K562 (cell line): ENCODE measurements around the gene EIF4E. TPM values are rescaled to one million over a fixed set of nuclear protein-coding genes. Genes with fewer than 3 reads are reported as not detected.

Experiments
- CAMTA2 ChIP-seq: fragments of 250-450 bp; sonication (Bioruptor Pico); conservative IDR thresholded peaks from 2 replicates; pipeline ENCODE4 v1.5.1; 2022
- CEBPG ChIP-seq, 3 experiments: fragments of 200-800 bp in 1 of 3; sonication (Bioruptor generic) in 1 of 3; sonication (generic) in 1 of 3; formaldehyde crosslinking in 1 of 3; IDR thresholded peaks in 2 of 3; conservative IDR thresholded peaks in 1 of 3; 2 replicates each; pipeline versions ENCODE4 v1.6.1 to v1.8.0; 2016 to 2022; ENCODE audit warnings: missing compliant biosample characterization in 2 of 3, missing genetic modification characterization in 2 of 3, mild to moderate bottlenecking in 1 of 3, missing genetic modification reagents in 1 of 3
- CHAMP1 ChIP-seq: fragments of 450-650 bp; IDR thresholded peaks from 2 replicates; pipeline ENCODE4 v1.6.1; 2016; ENCODE audit warnings: mild to moderate bottlenecking
- CREB1 ChIP-seq, 2 experiments: sonication (generic) in 1 of 2; formaldehyde crosslinking in 1 of 2; IDR thresholded peaks; 2 replicates each; pipeline versions ENCODE4 v1.6.1 to v1.8.0; 2012 to 2022; ENCODE audit warnings: inconsistent platforms in 1 of 2, mild to moderate bottlenecking in 1 of 2, missing genetic modification reagents in 1 of 2, moderate library complexity in 1 of 2
- CREM ChIP-seq: IDR thresholded peaks from 2 replicates; pipeline ENCODE4 v1.6.1; 2014; ENCODE audit warnings: antibody characterized with exemption, low read depth
- DACH1 ChIP-seq: fragments of 450-650 bp; IDR thresholded peaks from 2 replicates; pipeline ENCODE4 v1.6.1; 2018; ENCODE audit not compliant: partially characterized antibody
- EP400 ChIP-seq: fragments of 450-650 bp; IDR thresholded peaks from 2 replicates; pipeline ENCODE4 v1.6.1; 2017; ENCODE audit warnings: antibody characterized with exemption, mild to moderate bottlenecking, moderate library complexity
- FOXA1 ChIP-seq: fragments of 450-650 bp; IDR thresholded peaks from 2 replicates; pipeline ENCODE4 v1.6.1; 2016; ENCODE audit warnings: mild to moderate bottlenecking, borderline replicate concordance
- HNRNPLL ChIP-seq: fragments of 200-400 bp; formaldehyde crosslinking; IDR thresholded peaks from 2 replicates; pipeline ENCODE4 v1.6.1; 2017; ENCODE audit warnings: low read length, low read depth, mild to moderate bottlenecking; ENCODE audit not compliant: poor library complexity, severe bottlenecking
- HOXB6 ChIP-seq: fragments of 250-450 bp; sonication (Bioruptor Pico); IDR thresholded peaks from 2 replicates; pipeline ENCODE4 v1.5.1; 2022; ENCODE audit warnings: mild to moderate bottlenecking, borderline replicate concordance
- NBN ChIP-seq: fragments of 450-650 bp; IDR thresholded peaks from 2 replicates; pipeline ENCODE4 v1.6.1; 2016; ENCODE audit warnings: low read depth, mild to moderate bottlenecking
- NFIX ChIP-seq: fragments of 250-450 bp; sonication (Bioruptor Pico); IDR thresholded peaks from 2 replicates; pipeline ENCODE4 v1.4.0; 2020; ENCODE audit warnings: low read depth, mild to moderate bottlenecking, moderate library complexity
- PRPF4 ChIP-seq: fragments of 200-400 bp; formaldehyde crosslinking; IDR thresholded peaks from one replicate; pipeline ENCODE4 v1.6.1; 2017; ENCODE audit warnings: low read length, low read depth, mild to moderate bottlenecking; ENCODE audit not compliant: insufficient read depth, poor library complexity, severe bottlenecking
- STAT6 ChIP-seq: sonication (generic); formaldehyde crosslinking; IDR thresholded peaks from 2 replicates; pipeline ENCODE4 v1.8.1; 2023; ENCODE audit warnings: mild to moderate bottlenecking, missing genetic modification reagents
- polyA plus RNA-seq, 8 experiments: library from polyadenylated mRNA; depleted of rRNA in 4 of 8; stranded (reverse) in 5 of 8; unstranded in 3 of 8; fragments of >200 nt; fragmentation: Nextera tagmentation in 2 of 8; fragmentation: Illumina TruSeq in 1 of 8; extraction: Ambion mirVana in 2 of 8; extraction: Trizol in 1 of 8; gene quantifications; 2 replicates each; pipeline versions ENCODE4 v1.2.1 to v1.2.3, GENCODE V29; 2011 to 2014; ENCODE audit warnings: inconsistent platforms in 1 of 8, missing spikeins in 1 of 8
- total RNA-seq, 7 experiments: library from RNA; depleted of rRNA in 6 of 7; stranded (reverse); fragments of >200 nt in 6 of 7; fragmentation: Illumina TruSeq in 2 of 7; extraction: Trizol in 2 of 7; gene quantifications; 2 replicates each; pipeline versions ENCODE4 v1.2.1 to v1.2.3, GENCODE V29; 2011 to 2021; ENCODE audit warnings: low replicate concordance in 1 of 7
- TF ChIP-seq, protein P1 (sequence below): fragments of 450-650 bp; IDR thresholded peaks from 2 replicates; pipeline ENCODE4 v1.6.1; 2016
- TF ChIP-seq, protein P2 (sequence below), 2 experiments: IDR thresholded peaks in 1 of 2; conservative IDR thresholded peaks in 1 of 2; 2 replicates each; pipeline ENCODE4 v1.6.1; 2016; ENCODE audit warnings: low read depth in 2 of 2, mild to moderate bottlenecking in 1 of 2, missing compliant biosample characterization in 1 of 2, missing genetic modification characterization in 1 of 2, moderate library complexity in 1 of 2

The EIF4E gene
- total and polyA plus RNA-seq, 9 of the 15 experiments (the other 6 are each of a cell fraction or from before 2014, with no cell fraction given) = 164 to 489 (median 179) TPM

- TF ChIP-seq EP400 (no peak; the same call in 1 of the 2 replicates), NFIX (CRISPR knock-in tag) (no peak), STAT6 (CRISPR knock-in tag) (no peak), HOXB6 (CRISPR knock-in tag) (no peak), CHAMP1 (peak; percentile 38; the same call in 1 of the 2 replicates), HNRNPLL (peak; percentile 46), CAMTA2 (CRISPR knock-in tag) (no peak), PRPF4 (no peak), CREB1 (IDR thresholded peaks at IDR 0.05) (peak; percentile 74), CREB1 (CRISPR knock-in tag; IDR thresholded peaks at IDR 0.05) (no peak), CREM (peak; percentile 82), CEBPG (CRISPR knock-in tag; IDR thresholded peaks at IDR 0.05) (no peak), CEBPG (tag; conservative IDR thresholded peaks at IDR 0.05 in 1 of 2, IDR thresholded peaks at IDR 0.05 in 1 of 2) (peak; percentile 37 to 56; a peak in 2 of 4 replicates), NBN (0 out of 2 replicates have a peak, but pooled peaks have one; percentile 60), FOXA1 (no peak), DACH1 (peak; percentile 13)
- TF ChIP-seq, protein P1, sequence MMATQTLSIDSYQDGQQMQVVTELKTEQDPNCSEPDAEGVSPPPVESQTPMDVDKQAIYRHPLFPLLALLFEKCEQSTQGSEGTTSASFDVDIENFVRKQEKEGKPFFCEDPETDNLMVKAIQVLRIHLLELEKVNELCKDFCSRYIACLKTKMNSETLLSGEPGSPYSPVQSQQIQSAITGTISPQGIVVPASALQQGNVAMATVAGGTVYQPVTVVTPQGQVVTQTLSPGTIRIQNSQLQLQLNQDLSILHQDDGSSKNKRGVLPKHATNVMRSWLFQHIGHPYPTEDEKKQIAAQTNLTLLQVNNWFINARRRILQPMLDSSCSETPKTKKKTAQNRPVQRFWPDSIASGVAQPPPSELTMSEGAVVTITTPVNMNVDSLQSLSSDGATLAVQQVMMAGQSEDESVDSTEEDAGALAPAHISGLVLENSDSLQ = peak; percentile 47; the same call in 1 of the 2 replicates
- TF ChIP-seq, protein P2, sequence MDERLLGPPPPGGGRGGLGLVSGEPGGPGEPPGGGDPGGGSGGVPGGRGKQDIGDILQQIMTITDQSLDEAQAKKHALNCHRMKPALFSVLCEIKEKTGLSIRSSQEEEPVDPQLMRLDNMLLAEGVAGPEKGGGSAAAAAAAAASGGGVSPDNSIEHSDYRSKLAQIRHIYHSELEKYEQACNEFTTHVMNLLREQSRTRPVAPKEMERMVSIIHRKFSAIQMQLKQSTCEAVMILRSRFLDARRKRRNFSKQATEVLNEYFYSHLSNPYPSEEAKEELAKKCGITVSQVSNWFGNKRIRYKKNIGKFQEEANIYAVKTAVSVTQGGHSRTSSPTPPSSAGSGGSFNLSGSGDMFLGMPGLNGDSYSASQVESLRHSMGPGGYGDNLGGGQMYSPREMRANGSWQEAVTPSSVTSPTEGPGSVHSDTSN (CRISPR knock-in tag; IDR thresholded peaks at IDR 0.05; ENCODE audit: low read depth) = no peak
- TF ChIP-seq, protein P2 (tag; conservative IDR thresholded peaks at IDR 0.05; ENCODE audit: low read depth) = peak; percentile 72
Measured at GRCh38 chr4:98891478-98892337, 37.2 kb downstream of the EIF4E start (continued).
